HFFc6 (cell line): Measurements from ENCODE around the gene TMC6. TPM values are rescaled to one million over a fixed set of nuclear protein-coding genes. Genes with fewer than 3 reads are reported as not detected.
"Not testable (repeated sequence)": the region's sequence is repeated elsewhere in the genome, so short reads cannot be mapped to it uniquely, and the experiment has no call there.

Source experiments
- DNase-seq: peaks from one replicate; pipeline ENCODE4 v3.0.0-alpha.2; 2018
- H3K27ac Mint-ChIP-seq: 2 replicates; pipeline ENCODE4 v1.8.0; 2020; ENCODE audit warnings: mild to moderate bottlenecking, mixed read lengths
- H3K27me3 Mint-ChIP-seq: 2 replicates; pipeline ENCODE4 v1.8.0; 2021; ENCODE audit warnings: mild to moderate bottlenecking, moderate library complexity, mixed read lengths; ENCODE audit not compliant: insufficient read depth
- H3K36me3 Mint-ChIP-seq: 2 replicates; pipeline ENCODE4 v1.8.0; 2021; ENCODE audit warnings: low read depth, mixed read lengths
- H3K4me1 Mint-ChIP-seq: 2 replicates; pipeline ENCODE4 v1.8.0; 2020; ENCODE audit warnings: low read depth, mixed read lengths
- H3K4me3 Mint-ChIP-seq: 2 replicates; pipeline ENCODE4 v1.8.0; 2020; ENCODE audit warnings: mild to moderate bottlenecking, moderate library complexity, mixed read lengths
- H3K9me3 Mint-ChIP-seq: 2 replicates; pipeline ENCODE4 v1.8.0; 2020; ENCODE audit warnings: mild to moderate bottlenecking, mixed read lengths
- CTCF ChIP-seq: fragments of 200-600 bp; sonication (generic); IDR thresholded peaks from 2 replicates; pipeline ENCODE4 v1.5.0; 2021; ENCODE audit warnings: antibody characterized with exemption, mild to moderate bottlenecking
- total RNA-seq, 6 experiments: library from RNA; stranded (reverse); fragmentation: NEBNext Ultra II Directional; extraction: Animal tissue kit (Norgen Biotek cat#: 25700); gene quantifications; 2 replicates in 1 of 6; 3 replicates in 5 of 6; pipeline ENCODE4 v1.2.3, GENCODE V29; 2021

The TMC6 gene
- total RNA-seq, 6 experiments from 2014 or later: 0.20 to 0.59 TPM; not detected in 4

DNA sequence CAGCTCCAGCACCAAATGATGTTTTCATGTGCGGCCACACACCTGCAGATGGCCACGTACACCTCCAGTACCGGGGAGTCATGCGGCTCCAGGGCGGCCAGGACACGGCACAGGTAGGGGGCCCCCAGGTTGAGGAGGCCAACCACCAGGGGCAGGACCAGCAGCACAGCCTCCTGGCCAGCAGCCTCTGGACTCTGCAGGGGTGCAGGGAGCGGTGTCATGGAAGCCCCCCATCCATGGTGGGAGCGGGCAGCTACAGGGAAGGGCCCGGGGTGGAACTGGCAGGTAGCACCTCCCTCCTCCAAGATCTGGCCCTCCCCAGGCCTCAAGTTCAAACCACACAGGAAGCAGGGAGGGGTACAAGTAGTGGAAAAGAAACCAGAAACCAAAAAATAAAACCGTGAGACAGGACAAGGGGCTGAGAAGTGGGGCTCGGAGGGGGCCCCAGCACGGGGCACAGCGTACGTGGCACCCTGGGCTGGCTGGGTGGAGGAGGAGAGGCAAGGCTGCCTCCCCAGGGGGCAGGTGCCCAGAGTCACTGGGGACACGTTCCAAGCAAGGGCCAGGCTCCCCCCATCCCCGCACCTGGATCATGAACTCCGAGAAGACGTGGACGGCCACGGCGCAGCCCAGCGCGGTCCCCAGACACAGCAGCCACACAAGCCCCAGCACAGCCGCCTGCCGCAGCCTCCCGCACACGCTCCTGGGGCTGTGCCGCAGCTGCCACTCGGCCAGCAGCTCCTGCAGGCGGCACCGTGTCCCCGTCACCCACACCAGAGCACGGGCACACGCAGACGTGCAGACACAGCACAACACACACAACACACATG is 7.4 kb downstream of the TMC6 start:
- Mint-ChIP-seq H3K27me3 (peaks cover 6% of the 10 kb centered on the region), H3K4me1 (no peaks in the 10 kb centered on the region), H3K4me3 (no peak overlapping the region), H3K36me3 (no peaks in the 10 kb centered on the region), H3K27ac (no peak overlapping the region), H3K9me3 (no peaks in the 10 kb centered on the region)
- TF ChIP-seq CTCF: no peak
- DNase-seq: no peak

GRCh38 chr17:78120537-78120936 is 8.0 kb downstream of the TMC6 start:
- H3K4me1 Mint-ChIP-seq: no peaks in the 10 kb centered on the region
- H3K9me3 Mint-ChIP-seq: no peaks in the 10 kb centered on the region
- H3K27ac Mint-ChIP-seq: no peak overlapping the region
- H3K36me3 Mint-ChIP-seq: no peaks in the 10 kb centered on the region
- H3K27me3 Mint-ChIP-seq: peaks cover 6% of the 10 kb centered on the region
- no peak for DNase-seq
- no peak overlapping the region for H3K4me3 Mint-ChIP-seq
- TF ChIP-seq CTCF: no peak

DNA sequence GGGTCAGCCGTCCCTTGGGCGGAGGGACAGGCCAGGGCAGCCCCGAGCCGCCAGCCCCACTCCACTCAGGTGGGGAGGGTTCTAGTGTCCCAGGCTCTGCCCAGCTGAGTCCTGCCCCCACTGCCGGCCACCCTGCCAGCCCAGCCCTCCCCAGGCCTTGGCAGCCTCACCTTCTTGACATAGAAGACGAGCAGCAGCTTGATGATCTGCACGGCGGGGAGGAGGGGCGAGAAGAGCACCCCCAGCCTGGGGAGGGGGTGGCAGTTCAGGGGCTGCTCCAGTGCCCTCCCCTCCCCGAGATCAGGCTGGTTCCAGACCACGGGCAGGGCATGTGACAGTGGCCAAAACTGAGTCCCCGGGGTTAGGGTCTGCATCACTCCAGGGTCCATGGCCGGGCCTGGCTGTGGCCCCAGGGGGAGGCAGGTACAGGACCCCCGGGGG is 9.7 kb downstream of the TMC6 start:
- no peak overlapping the region for H3K27ac Mint-ChIP-seq
- H3K4me1 Mint-ChIP-seq: no peaks in the 10 kb centered on the region
- peaks cover 9% of the 10 kb centered on the region for H3K27me3 Mint-ChIP-seq
- DNase-seq: no peak
- TF ChIP-seq CTCF: no peak
- H3K9me3 Mint-ChIP-seq: no peaks in the 10 kb centered on the region
- no peaks in the 10 kb centered on the region for H3K36me3 Mint-ChIP-seq
- no peak overlapping the region for H3K4me3 Mint-ChIP-seq

GRCh38 chr17:78117027-78117981 is 11.3 kb downstream of the TMC6 start:
- H3K27ac Mint-ChIP-seq: no peak overlapping the region
- H3K36me3 Mint-ChIP-seq: no peaks in the 10 kb centered on the region
- no peak overlapping the region for H3K4me3 Mint-ChIP-seq
- peak; percentile 47 for TF ChIP-seq CTCF
- H3K4me1 Mint-ChIP-seq: peaks cover 4% of the 10 kb centered on the region; the same call in 1 of the 2 replicates
- no peak for DNase-seq
- H3K27me3 Mint-ChIP-seq: peaks cover 9% of the 10 kb centered on the region
- no peaks in the 10 kb centered on the region for H3K9me3 Mint-ChIP-seq

DNA sequence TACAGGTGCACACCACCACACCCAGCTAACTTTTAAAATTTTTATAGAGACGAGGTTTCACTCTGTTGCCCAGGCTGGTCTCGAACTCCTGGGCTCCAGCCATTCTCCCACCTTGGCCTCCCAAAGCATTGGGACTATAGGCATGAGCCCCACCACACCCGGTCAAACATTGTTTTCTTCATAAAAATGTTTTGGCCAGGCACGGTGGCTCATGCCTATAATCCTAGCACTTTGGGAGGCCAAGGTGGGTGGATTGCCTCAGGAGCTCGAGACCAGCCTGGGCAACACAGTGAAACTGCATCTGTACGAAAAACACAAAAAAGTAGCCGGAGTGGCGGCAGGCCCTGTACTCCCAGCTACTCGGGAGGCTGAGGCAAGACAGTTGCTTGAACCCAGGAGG is 12.1 kb downstream of the TMC6 start:
- no peak for DNase-seq
- no peak overlapping the region for H3K4me3 Mint-ChIP-seq

GRCh38 chr17:78115803-78116202 is 12.8 kb downstream of the TMC6 start:
- H3K9me3 Mint-ChIP-seq, H3K4me3 Mint-ChIP-seq, H3K27ac Mint-ChIP-seq, H3K36me3 Mint-ChIP-seq, H3K27me3 Mint-ChIP-seq, H3K4me1 Mint-ChIP-seq, DNase-seq: not testable (repeated sequence)

More for the DNA sequence above, 12.1 kb downstream of the TMC6 start:
- Mint-ChIP-seq H3K36me3 (no peaks in the 10 kb centered on the region), H3K4me1 (peaks cover 5% of the 10 kb centered on the region; the same call in 1 of the 2 replicates), H3K9me3 (no peaks in the 10 kb centered on the region), H3K27ac (no peak overlapping the region), H3K27me3 (peaks cover 9% of the 10 kb centered on the region)
- TF ChIP-seq CTCF: no peak
